ENCODE measurements around the gene CD1B. TPM values are rescaled to one million over a fixed set of nuclear protein-coding genes. Genes with fewer than 3 reads are reported as not detected.

The CD1B gene
- total RNA-seq, 2 experiments from 2014 or later = not detected

Other genes starting within 250 kb of the CD1B start
- gene CD1D, start 150.6 kb downstream of the CD1B start, total RNA-seq = not detected
- gene CD1A, start 77.1 kb downstream of the CD1B start, total RNA-seq = under 1 TPM; 0.18 to 0.26 TPM
- not detected for gene CD1C, start 41.6 kb downstream of the CD1B start, total RNA-seq
- gene CD1E, start 22.4 kb upstream of the CD1B start, total RNA-seq = not detected
- gene OR10T2, start 67.9 kb upstream of the CD1B start, total RNA-seq = not detected
- gene OR10K2, start 94.7 kb upstream of the CD1B start, total RNA-seq = not detected
- not detected for gene OR10K1, start 130.3 kb upstream of the CD1B start, total RNA-seq
- not detected for gene OR10R2, start 140.7 kb upstream of the CD1B start, total RNA-seq
- not detected for gene OR6Y1, start 222.9 kb upstream of the CD1B start, total RNA-seq
- not detected for gene OR6P1, start 239.0 kb upstream of the CD1B start, total RNA-seq
- gene OR10X1, start 248.4 kb upstream of the CD1B start, total RNA-seq = not detected